T-cell (primary cell): ENCODE data around the gene ERCC4. TPM values are rescaled to one million over a fixed set of nuclear protein-coding genes. Genes with fewer than 3 reads are reported as not detected.

Experiments used
- ATAC-seq, 4 experiments: fragments of 200-7000 bp in 3 of 4; fragments of 150-1000 bp in 1 of 4; cut with Tn5 transposase; replicated peaks in 1 of 4; 1 replicate in 3 of 4; 2 replicates in 1 of 4; pipeline ENCODE4 v1.10.0; 2021; ENCODE audit warnings: moderate library complexity in 3 of 4, mild to moderate bottlenecking in 2 of 4, moderate number of reproducible peaks in 1 of 4
- CTCF ChIA-PET, 2 donors: fragments of 300-600 bp; sonication (Branson Sonifier 250); formaldehyde crosslinking; loops; one replicate each; lab custom pipeline; 2022; ENCODE audit warnings: antibody characterized with exemption in 2 of 2; lab: Charles Lee
- POLR2A ChIA-PET, 2 donors: fragments of 300-600 bp; sonication (Branson Sonifier 250); formaldehyde crosslinking; loops; one replicate each; lab custom pipeline; 2022; ENCODE audit warnings: antibody characterized with exemption in 2 of 2; lab: Charles Lee
- DNase-seq, 35 experiments: peaks; one replicate each; pipeline versions ENCODE4 v3.0.0 to v3.0.0-alpha.2; 2013 to 2023
- H3K27ac ChIP-seq: one replicate; pipeline ENCODE4 v1.5.1; 2013; ENCODE audit warnings: low read length
- H3K27me3 ChIP-seq, 2 experiments: replicated peaks in 1 of 2; 1 replicate in 1 of 2; 2 replicates in 1 of 2; pipeline versions ENCODE4 v1.6.1 to v1.7.0; 2013; ENCODE audit warnings: low read length in 1 of 2, mixed read lengths in 1 of 2; ENCODE audit not compliant: control insufficient read depth in 2 of 2, insufficient read depth in 2 of 2; ENCODE audit errors: extremely low read depth in 1 of 2
- H3K36me3 ChIP-seq, 2 donors: 1 replicate in 1 of 2; 2 replicates in 1 of 2; pipeline versions ENCODE4 v1.6.1 to v1.7.0; 2013; ENCODE audit warnings: low read length in 1 of 2; ENCODE audit not compliant: control insufficient read depth in 2 of 2, insufficient read depth in 1 of 2; ENCODE audit errors: extremely low read depth in 1 of 2
- H3K4me1 ChIP-seq, 2 experiments: 1 replicate in 1 of 2; 2 replicates in 1 of 2; pipeline versions ENCODE4 v1.6.1 to v1.7.0; 2013; ENCODE audit warnings: low read length in 2 of 2, mixed read lengths in 1 of 2; ENCODE audit not compliant: insufficient read depth in 2 of 2, control insufficient read depth in 1 of 2; ENCODE audit errors: extremely low read depth in 1 of 2
- H3K4me3 ChIP-seq, 2 donors: 1 replicate in 1 of 2; 2 replicates in 1 of 2; pipeline versions ENCODE4 v1.5.1 to v1.7.0; 2013; ENCODE audit warnings: mild to moderate bottlenecking in 2 of 2, low read length in 1 of 2, moderate library complexity in 1 of 2; ENCODE audit not compliant: control insufficient read depth in 1 of 2; ENCODE audit errors: extremely low read depth in 1 of 2
- H3K9me3 ChIP-seq: 2 replicates; pipeline ENCODE4 v1.7.0; 2013
- H3K27ac Mint-ChIP-seq, 2 donors: one replicate each; pipeline ENCODE4 v1.8.0; 2020 to 2021; ENCODE audit warnings: mild to moderate bottlenecking in 2 of 2, mixed read lengths in 2 of 2
- H3K27me3 Mint-ChIP-seq, 2 donors: one replicate each; pipeline ENCODE4 v1.8.0; 2021 to 2022; ENCODE audit warnings: mixed read lengths in 2 of 2
- H3K36me3 Mint-ChIP-seq: one replicate; pipeline ENCODE4 v1.8.0; 2021; ENCODE audit warnings: mixed read lengths
- H3K4me1 Mint-ChIP-seq, 3 donors: one replicate each; pipeline ENCODE4 v1.8.0; 2020 to 2022; ENCODE audit warnings: mixed read lengths in 3 of 3, mild to moderate bottlenecking in 1 of 3
- H3K4me3 Mint-ChIP-seq, 3 donors: one replicate each; pipeline ENCODE4 v1.8.0; 2020 to 2022; ENCODE audit warnings: mild to moderate bottlenecking in 3 of 3, mixed read lengths in 3 of 3, moderate library complexity in 3 of 3
- H3K9me3 Mint-ChIP-seq, 3 donors: one replicate each; pipeline ENCODE4 v1.8.0; 2020 to 2022; ENCODE audit warnings: mixed read lengths in 3 of 3
- WGBS: methylation state at CpG from one replicate; pipeline ENCODE4 v1.1.5; 2013; ENCODE audit warnings: missing lambda C conversion rate; ENCODE audit not compliant: insufficient coverage; 5-methylcytosine and 5-hydroxymethylcytosine counted together
- total RNA-seq, 35 experiments: library from RNA in 6 of 35; stranded (reverse) in 6 of 35; fragments of 120-200 nt in 1 of 35; gene quantifications; one replicate each; pipeline versions ENCODE4 v1.2.1 to v1.2.4 and lab custom pipeline; 2013 to 2026

The ERCC4 gene
- total RNA-seq, 5 donors from 2014 or later (not counting 1 experiment from before 2014, with no cell fraction given): 11.6 to 13.7 (median 13.3) TPM

DNA sequence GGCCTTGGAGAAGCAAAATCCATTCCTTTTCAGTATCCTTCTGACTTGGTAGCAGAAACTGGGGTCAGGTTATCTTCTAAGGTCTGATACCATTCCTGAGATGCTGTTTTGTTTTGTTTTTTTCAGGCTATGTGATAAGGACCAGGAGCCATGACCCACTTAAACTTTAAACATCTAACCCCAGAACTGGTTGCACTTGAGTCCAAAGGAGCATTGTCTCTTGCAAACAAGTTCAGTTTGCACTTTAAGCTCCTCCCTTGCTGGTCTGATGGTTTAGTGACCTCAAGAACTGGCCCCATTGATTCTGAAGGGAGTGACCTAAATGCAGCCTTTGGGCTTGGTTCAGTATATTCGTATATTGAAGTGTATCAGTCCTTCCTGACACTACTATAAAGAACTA, 75.2 kb downstream of the ERCC4 start:
- H3K27ac ChIP-seq: no peak overlapping the region
- H3K27me3 ChIP-seq: peaks cover 0 to 8% of the 10 kb centered on the region in 2 experiments
- no peak for ATAC-seq
- H3K36me3 ChIP-seq: no peaks in the 10 kb centered on the region
- POLR2A ChIA-PET: no interaction called here
- H3K4me1 ChIP-seq: peaks cover 6 to 7% of the 10 kb centered on the region in 2 experiments
- no peak overlapping the region for H3K4me3 ChIP-seq
- WGBS: no CpG with 5 or more reads among the region's 1 CpG
- H3K9me3 ChIP-seq: no peaks in the 10 kb centered on the region
- DNase-seq: no peak
- Mint-ChIP-seq H3K36me3 (no peaks in the 10 kb centered on the region), H3K9me3 (no peaks in the 10 kb centered on the region), H3K27ac (no peak overlapping the region), H3K4me3 (no peak overlapping the region), H3K4me1 (peaks cover 7 to 17% (median 7%) of the 10 kb centered on the region in 3 donors), H3K27me3 (peaks cover 0 to 12% of the 10 kb centered on the region in 2 donors)
- CTCF ChIA-PET: no interaction called here

GRCh38 chr16:13996778-13997288, 76.9 kb downstream of the ERCC4 start:
- peaks cover 0 to 21% of the 10 kb centered on the region in 2 experiments for H3K27me3 ChIP-seq
- no peak for DNase-seq
- Mint-ChIP-seq H3K27ac (no peak overlapping the region), H3K9me3 (no peaks in the 10 kb centered on the region), H3K27me3 (peaks cover 0 to 15% of the 10 kb centered on the region in 2 donors), H3K4me3 (no peak overlapping the region), H3K36me3 (no peaks in the 10 kb centered on the region), H3K4me1 (peaks cover 7 to 17% (median 7%) of the 10 kb centered on the region in 3 donors)
- CTCF ChIA-PET: no interaction called here
- H3K36me3 ChIP-seq: no peaks in the 10 kb centered on the region
- no peak for ATAC-seq
- no peaks in the 10 kb centered on the region for H3K9me3 ChIP-seq
- no peak overlapping the region for H3K4me3 ChIP-seq
- H3K4me1 ChIP-seq: peaks cover 6 to 7% of the 10 kb centered on the region in 2 experiments
- no CpG with 5 or more reads among the region's 11 CpGs for WGBS
- POLR2A ChIA-PET: no interaction called here
- no peak overlapping the region for H3K27ac ChIP-seq

DNA sequence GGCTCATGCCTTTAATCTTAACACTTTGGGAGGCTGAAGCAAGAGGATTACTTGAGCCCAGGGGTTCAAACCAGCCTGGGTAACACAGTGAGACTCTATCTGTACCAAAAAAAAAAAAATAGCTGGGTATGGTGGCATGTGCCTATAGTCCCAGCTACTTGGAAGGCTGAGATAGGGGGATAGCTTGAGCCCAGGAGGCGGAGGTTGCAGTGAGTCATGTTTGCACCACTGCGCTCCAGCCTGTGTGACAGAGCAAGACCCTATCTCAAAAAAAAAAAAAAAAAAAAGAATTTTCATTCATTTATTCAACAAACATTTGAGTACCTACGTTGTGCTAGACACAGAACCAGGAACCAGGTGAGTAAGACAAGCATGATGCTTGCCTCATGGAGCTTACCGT, 77.6 kb downstream of the ERCC4 start:
- POLR2A ChIA-PET: interaction anchor here (0.6 kb wide), 2 partner anchors 54 to 105 kb away, joined by 3 read pairs; no protein-coding TSS in a partner anchor
- no peak overlapping the region for H3K27ac ChIP-seq
- peak overlapping the region in 1 of 3 donors; percentile 26 for H3K4me3 Mint-ChIP-seq
- no CpG with 5 or more reads among the region's 4 CpGs for WGBS
- DNase-seq (no peak), ATAC-seq (no peak)
- H3K4me1 Mint-ChIP-seq: peaks cover 8 to 19% (median 10%) of the 10 kb centered on the region in 3 donors
- H3K36me3 Mint-ChIP-seq: no peaks in the 10 kb centered on the region
- H3K27me3 Mint-ChIP-seq: peaks cover 0 to 18% of the 10 kb centered on the region in 2 donors
- peaks cover 0 to 21% of the 10 kb centered on the region in 2 experiments for H3K27me3 ChIP-seq
- CTCF ChIA-PET: interaction anchor here in 1 of 2 donors (0.6 kb wide), 1 partner anchor 63 kb away, joined by 6 read pairs; no protein-coding TSS in a partner anchor
- peaks cover 6 to 7% of the 10 kb centered on the region in 2 experiments for H3K4me1 ChIP-seq
- peak overlapping the region; percentile 0 to 74 for H3K27ac Mint-ChIP-seq
- H3K9me3 ChIP-seq: no peaks in the 10 kb centered on the region
- no peak overlapping the region for H3K4me3 ChIP-seq
- H3K9me3 Mint-ChIP-seq: no peaks in the 10 kb centered on the region
- H3K36me3 ChIP-seq: no peaks in the 10 kb centered on the region

GRCh38 chr16:13997933-13998332, 78.0 kb downstream of the ERCC4 start:
- H3K27me3 ChIP-seq: peaks cover 0 to 18% of the 10 kb centered on the region in 2 experiments
- CTCF ChIA-PET: interaction anchor here in 1 of 2 donors (0.6 kb wide), 1 partner anchor 62 kb away, joined by 6 read pairs; no protein-coding TSS in a partner anchor
- H3K27me3 Mint-ChIP-seq: peaks cover 0 to 20% of the 10 kb centered on the region in 2 donors
- H3K4me1 Mint-ChIP-seq: peaks cover 12 to 24% (median 14%) of the 10 kb centered on the region in 3 donors
- POLR2A ChIA-PET: interaction anchor here (0.6 kb wide), 2 partner anchors 54 to 104 kb away, joined by 3 read pairs; no protein-coding TSS in a partner anchor
- no peak overlapping the region for H3K27ac ChIP-seq
- H3K9me3 Mint-ChIP-seq: no peaks in the 10 kb centered on the region
- peak overlapping the region; percentile 0 to 74 for H3K27ac Mint-ChIP-seq
- no peaks in the 10 kb centered on the region for H3K9me3 ChIP-seq
- H3K4me1 ChIP-seq: peaks cover 6 to 8% of the 10 kb centered on the region in 2 experiments
- H3K4me3 Mint-ChIP-seq: peak overlapping the region in 1 of 3 donors; percentile 26
- no peaks in the 10 kb centered on the region for H3K36me3 ChIP-seq
- no peak overlapping the region for H3K4me3 ChIP-seq
- no peaks in the 10 kb centered on the region for H3K36me3 Mint-ChIP-seq
- 10% methylated on average over 5 of the region's 5 CpGs for WGBS
- ATAC-seq (peak in 3 of 4 experiments; percentile 37 to 60 (median 53)), DNase-seq (peak in 1 of 35 experiments; percentile 6)

GRCh38 chr16:13999071-13999894, 79.3 kb downstream of the ERCC4 start:
- H3K27me3 ChIP-seq: peaks cover 0 to 19% of the 10 kb centered on the region in 2 experiments
- 100% methylated on average over 1 of the region's 10 CpGs for WGBS
- ChIA-PET POLR2A (no interaction called here), CTCF (no interaction called here)
- ATAC-seq (no peak), DNase-seq (no peak)
- Mint-ChIP-seq H3K9me3 (no peaks in the 10 kb centered on the region), H3K27ac (no peak overlapping the region), H3K36me3 (no peaks in the 10 kb centered on the region), H3K4me1 (peaks cover 17 to 28% (median 18%) of the 10 kb centered on the region in 3 donors), H3K4me3 (no peak overlapping the region), H3K27me3 (peaks cover 0 to 20% of the 10 kb centered on the region in 2 donors)
- no peaks in the 10 kb centered on the region for H3K9me3 ChIP-seq
- no peaks in the 10 kb centered on the region for H3K36me3 ChIP-seq
- H3K27ac ChIP-seq: no peak overlapping the region
- H3K4me3 ChIP-seq: no peak overlapping the region
- H3K4me1 ChIP-seq: peaks cover 6 to 12% of the 10 kb centered on the region in 2 experiments

GRCh38 chr16:13999895-14000425, 80.0 kb downstream of the ERCC4 start:
- Histone ChIP-seq H3K27ac (no peak overlapping the region), H3K4me3 (no peak overlapping the region), H3K27me3 (peaks cover 0 to 25% of the 10 kb centered on the region in 2 experiments), H3K9me3 (no peaks in the 10 kb centered on the region), H3K36me3 (no peaks in the 10 kb centered on the region), H3K4me1 (peaks cover 6 to 12% of the 10 kb centered on the region in 2 experiments)
- ChIA-PET CTCF (no interaction called here), POLR2A (no interaction called here)
- Mint-ChIP-seq H3K9me3 (no peaks in the 10 kb centered on the region), H3K4me1 (peaks cover 17 to 28% (median 18%) of the 10 kb centered on the region in 3 donors), H3K4me3 (no peak overlapping the region), H3K36me3 (no peaks in the 10 kb centered on the region), H3K27me3 (peaks cover 0 to 20% of the 10 kb centered on the region in 2 donors), H3K27ac (no peak overlapping the region)
- DNase-seq: no peak
- WGBS: 81% methylated on average over 6 of the region's 12 CpGs
- ATAC-seq: no peak
